NCI-H2196 treated with DMSO at 0.1 percent for 48 hours (cell line): ENCODE measurements around the gene PPP1R1A.

Source experiments
- DNase-seq: peaks from one replicate; lab custom pipeline; 2025; ENCODE audit not compliant: unreplicated experiment; lab: John Stamatoyannopoulos, UW

Gene PPP1R1A, protein sequence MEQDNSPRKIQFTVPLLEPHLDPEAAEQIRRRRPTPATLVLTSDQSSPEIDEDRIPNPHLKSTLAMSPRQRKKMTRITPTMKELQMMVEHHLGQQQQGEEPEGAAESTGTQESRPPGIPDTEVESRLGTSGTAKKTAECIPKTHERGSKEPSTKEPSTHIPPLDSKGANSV

DNA sequence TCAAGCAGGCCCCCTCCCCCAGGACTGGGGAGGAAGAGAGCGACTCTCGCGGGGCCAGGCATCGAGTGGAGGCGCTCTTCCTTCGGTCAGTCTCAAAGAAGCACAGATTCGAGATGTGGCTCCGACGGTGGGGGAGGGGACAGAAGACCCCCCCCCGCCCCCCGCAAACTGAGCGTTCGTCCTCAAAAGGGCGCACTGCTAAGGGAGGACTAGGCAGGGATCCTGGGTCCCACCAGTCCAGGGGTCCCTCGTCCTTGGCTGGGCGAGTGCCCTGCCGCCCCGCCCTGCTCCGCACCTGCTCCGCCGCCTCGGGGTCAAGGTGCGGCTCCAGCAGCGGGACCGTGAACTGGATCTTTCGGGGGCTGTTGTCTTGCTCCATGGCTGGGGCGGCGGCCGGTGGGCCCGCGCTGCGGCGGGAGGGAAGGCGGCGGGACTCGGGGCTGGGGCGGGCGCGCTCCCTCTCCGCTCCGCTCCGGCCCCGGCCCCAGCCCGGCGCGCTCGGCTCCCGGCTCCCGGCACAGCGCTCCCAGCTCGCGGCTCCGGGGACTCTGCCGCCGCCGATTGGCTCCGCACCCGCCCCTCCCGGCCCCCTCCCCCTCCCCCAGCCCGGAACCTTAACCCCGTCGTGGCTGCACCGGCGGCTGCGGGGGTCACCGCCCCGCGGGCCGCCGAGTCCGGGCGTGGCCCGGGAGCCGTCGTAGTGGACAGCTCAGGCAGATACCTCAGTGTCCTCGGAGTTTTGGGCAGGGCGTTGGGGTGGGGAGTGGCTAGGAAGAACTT lies at the start of gene PPP1R1A:
Gene PPP1R1A (minus strand): TSS at position 550 of the 780 bp plus-strand sequence. CDS start 171 bp downstream, at position 379.
- DNase-seq, result no peak

DNA sequence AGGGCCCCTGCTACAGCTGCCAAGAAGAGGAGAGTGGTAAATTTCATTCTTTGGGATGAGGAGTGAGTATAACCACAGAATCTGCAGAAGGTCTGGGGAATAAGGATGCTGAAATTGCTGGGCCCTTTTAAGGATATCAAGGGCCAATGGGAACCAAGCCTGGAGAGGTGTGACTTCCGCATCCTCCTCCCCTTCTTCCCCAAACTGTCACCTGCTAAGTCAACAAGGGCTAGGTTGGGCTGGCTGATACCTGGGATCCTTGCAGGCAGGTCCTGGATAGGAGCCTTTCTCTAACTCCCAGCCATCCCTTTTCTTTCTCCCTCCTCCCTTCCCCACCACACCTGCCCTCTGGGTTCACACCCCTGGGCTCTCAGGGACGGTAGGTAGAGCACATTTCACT lies 46.3 kb upstream of the PPP1R1A start, which contains the start of gene LACRT:
Gene LACRT (minus strand): TSS at position 101 of the 400 bp plus-strand sequence. CDS start 54 bp downstream, at position 47.
- DNase-seq, result no peak

DNA sequence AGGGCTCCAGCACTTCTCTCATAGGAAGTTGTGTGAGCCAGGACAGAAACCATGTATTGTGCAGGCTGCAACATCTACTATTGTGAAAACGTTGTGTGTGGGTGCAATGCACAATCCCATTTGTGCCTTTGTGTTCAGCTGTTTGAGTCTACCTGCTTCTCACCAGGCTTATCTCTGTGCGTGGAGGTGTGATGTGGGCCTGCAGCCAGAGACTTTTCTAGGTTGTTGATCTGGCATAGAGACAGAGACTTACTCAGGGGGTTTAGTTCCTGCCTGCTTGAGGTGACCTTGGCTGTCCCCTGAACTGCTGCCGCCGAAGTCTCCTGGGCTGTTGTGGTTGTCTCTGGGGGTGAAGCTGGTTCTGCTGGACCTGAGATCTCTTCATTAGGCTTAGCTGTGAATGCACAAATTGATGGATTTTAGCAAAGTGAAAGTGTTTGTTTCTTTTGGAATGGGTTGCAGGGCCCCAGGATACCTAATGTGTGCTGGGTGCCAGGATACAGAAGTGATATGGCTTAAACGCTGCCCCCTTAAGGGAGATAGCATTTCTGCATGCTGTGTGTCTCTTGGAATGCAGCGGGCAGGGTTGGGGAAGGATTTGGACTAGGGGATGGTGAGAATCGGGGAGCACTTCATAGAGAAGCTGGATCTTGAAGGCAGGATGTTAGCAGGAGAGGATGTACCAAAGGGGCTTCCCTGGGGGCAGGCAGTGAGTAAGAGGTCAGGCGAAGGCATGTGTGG lies 43.7 kb upstream of the PPP1R1A start:
- no peak for DNase-seq

DNA sequence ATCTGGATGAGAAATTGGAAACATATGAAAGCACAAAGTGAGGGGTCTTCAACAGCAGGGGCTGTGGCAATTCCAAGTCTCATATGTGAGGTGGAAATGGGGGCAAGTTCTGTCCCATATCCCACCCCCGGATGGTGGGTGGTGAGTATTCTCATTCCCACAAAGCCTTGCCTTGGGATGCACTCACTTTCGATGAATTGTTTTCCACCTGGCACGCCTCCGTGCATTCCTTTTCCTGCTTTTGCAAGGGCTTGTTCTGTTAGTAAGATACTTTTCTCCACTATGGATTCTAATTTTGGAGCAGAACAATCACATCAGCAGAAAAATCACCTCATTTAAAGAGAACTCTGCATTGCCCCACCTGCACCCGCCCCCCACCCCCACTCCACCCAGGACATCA lies 43.1 kb upstream of the PPP1R1A start:
- no peak for DNase-seq

DNA sequence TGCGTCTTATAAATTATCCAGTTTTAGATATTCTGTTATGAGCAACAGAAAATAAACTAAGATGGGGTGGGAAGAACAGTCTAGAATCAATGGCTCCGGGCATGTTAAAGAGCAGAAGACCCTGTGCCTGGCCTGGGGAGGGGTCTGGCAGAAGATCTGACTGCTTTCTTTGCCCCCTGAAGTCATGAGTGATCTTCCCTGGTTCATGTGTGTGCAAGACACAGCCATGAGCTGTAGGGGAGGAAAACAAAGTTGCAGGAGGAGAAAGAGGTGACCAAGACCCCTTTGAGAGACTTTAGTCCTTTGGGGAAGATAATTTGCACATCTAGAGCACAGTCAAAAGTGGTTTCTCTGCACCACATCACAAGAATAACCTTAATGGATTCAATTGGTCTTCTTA lies 41.5 kb upstream of the PPP1R1A start:
- no peak for DNase-seq

DNA sequence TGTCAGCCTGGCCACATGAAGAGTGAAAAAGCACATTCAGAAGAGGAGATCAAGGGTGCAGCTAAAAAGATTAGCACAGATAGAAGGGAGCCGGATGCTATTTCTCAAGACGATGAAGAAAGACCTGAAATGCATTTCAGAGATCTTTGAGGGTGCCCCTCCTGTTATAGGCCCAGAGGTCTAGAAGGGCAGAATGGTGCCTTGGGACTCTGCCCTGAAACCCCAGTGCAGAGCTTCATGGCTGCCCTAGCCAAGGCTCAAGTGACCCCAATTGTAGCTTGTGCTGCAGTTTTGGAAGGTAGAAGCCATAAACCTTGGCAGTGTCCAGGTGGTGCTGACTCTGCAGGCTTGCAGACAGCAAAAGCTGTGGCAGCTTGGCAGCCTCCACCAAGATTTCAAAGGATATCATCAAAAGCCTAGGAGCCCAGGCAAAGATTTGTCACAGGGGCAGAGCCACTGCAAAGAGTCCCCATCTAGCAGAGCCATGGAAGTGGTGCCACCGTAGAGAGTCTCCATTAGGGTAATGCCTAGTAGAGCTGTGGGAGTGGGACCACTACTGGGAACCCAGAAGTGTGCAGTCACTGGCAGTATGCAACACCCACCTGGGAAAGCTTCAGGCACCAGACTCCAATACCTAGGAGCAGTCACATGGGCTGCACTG lies 39.9 kb upstream of the PPP1R1A start:
- no peak for DNase-seq

DNA sequence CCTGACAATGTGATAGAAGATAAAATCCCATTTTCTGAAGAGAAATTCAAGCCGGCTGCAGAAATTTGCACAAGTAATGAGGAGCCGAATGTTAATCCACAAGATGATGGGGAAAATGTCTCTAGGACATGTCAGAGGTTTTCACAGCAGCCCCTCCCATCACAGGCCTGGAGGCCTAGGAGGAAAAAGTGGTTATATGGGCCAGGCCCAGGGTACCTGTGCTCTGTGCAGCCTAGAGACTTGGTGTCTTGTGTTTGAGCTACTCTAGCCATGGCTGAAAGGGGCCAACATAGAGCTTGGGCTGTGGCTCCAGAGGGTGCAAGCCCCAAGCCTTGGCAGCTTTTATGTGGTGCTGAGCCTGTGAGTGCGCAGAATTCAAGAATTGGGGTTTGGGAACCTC lies 38.8 kb upstream of the PPP1R1A start:
- no peak for DNase-seq

DNA sequence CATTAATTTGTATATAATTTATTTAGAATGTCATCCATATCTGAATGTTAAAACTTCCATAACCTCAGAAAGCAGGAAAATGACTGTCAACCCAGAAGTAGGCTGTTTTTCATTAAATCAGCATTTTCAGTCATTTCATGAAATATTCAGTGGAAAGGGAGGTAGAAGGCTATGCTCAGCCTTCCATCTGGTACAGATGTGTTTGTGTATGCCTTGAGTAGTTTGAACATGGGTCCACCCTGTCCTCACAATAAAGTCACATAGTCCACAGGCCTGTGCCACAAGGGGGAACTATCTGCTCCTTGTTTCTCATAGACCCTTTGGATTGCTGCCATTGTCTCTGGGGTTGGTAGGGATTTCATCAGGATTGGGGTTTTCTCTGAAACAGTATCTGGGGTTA lies 37.1 kb upstream of the PPP1R1A start:
- DNase-seq, result no peak

DNA sequence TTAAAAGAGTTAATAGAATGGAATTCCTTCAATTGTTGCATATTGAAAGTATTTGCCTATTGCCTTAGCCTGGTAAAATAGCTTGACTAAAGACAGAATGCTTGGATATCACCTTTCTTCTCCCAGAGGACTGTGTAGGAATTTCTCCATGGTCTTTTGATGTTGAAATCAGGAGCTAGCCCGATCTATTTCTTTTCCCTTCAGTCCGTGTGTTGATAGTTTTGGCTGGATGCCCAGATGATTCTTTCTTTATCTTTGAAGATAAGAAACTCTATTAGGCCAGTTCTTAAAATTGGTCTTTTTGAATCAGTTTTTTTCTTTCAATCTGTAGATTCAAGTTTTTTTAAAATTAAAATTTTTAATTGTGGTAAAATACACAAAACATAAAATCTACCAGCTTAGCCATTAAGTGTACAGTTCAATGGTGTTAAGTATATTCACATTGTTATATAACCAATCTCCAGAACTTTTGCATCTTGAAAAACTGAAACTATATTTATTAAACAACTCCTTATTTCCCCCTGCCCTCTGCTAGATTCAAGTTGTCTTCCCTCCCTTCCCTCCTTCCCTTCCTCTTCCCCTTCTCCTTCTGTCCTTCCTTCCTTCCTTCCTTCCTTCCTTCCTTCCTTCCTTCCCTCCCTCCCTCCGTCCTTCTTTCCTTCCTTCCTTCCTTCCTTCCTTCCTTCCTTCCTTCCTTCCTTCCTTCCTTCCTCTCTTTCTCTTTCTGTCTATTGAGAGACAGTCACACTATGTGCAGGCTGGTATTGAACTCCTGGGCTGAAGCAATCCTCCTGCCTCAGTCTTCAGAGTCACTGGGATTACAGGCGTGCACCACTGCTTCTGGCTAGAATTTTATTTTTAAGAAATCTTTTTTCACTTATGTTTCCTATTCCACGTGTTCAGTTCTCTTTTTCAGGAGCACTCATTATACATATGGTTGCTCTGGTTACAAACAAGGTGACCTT lies 36.1 kb upstream of the PPP1R1A start:
- DNase-seq, result no peak

DNA sequence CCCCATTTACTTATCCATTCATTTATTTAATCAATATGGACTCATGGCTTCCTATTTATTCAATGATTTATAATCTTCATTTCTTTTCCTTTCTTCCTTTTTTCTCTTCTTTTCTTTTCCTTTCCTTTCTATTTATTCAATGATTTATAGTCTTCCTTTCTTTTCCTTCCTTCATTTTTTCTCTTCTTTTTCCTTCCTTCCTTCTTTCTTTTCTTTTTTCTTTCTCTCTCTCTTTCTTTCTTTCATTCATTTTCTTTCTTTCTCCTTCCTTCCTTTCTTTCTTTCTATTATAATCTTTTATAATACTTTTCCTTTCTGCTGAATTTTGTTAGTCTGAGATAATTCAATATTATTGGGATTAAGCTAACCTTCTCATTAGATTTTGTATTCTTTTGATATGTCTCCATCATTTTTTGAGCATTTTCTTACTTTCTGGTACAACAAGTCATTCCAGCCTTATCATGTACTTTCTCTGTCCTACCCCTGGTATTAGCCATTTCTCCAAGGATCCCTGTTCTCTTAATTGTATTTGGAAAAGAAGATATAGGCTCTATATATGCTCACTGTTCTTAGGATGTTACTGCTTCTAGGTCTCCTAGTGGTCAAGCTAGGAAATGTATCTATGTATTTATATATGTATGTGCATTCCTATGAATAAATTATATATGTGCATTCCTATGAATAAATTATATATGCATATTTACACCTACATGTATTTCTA lies 34.2 kb upstream of the PPP1R1A start:
- no peak for DNase-seq

DNA sequence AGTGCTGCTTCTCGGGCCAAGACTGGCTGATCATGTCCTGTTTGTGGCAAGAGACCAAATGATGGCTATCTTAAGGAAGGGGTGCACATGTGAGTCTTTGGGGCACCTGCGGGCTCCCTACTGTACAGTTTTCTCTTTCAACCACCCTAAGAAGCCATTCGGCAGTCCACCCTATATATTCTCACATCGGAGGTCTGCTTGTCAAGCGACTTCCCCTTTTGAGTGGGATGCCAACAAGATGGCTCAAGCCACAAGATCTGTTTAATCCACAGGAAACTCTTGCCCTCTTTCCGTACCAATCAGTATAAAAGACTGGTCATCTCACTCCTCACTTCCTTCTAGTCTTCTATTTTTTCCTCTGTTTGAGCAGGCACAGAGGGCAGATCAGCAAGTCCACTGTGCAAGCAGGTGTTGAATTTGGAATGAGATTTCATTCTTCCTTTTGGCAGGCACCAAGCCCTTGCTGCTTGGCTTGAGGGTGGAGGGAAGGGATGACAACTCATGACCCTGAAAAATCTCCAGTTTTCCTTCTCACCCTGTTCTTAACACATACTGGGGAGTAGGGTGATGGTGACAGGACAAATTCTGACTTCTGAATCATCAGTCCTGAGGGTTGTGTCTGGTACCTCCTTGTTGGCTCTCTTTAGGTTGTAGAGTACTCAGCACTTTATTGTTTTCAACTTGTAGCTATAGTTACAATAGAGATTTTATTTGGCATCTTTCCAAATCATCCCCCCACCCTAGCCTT lies 28.6 kb upstream of the PPP1R1A start:
- DNase-seq, result no peak

DNA sequence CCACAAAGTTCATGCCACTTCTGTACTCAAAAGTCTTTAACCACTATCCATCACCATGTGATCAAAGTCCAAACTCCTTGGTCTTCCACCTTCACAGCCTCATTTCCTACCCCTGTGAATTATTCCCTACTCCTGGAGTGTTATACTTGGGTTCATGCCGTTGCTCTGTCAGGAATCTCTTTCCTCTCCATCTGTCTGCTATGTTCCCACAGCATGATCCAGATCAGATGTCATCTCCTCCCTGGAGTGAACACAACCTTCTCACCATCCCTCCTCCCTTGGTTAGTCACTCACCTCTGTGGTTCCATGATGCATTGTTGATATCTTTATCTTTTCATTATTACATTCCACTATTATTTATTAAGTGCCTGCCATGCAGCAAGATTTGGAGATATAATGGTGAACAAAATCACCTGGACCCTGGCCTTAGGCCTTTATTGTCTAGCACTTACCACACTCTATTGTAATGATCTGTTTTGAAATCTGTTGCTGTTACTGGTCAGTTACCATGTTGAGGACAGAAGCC lies 23.8 kb upstream of the PPP1R1A start:
- no peak for DNase-seq

DNA sequence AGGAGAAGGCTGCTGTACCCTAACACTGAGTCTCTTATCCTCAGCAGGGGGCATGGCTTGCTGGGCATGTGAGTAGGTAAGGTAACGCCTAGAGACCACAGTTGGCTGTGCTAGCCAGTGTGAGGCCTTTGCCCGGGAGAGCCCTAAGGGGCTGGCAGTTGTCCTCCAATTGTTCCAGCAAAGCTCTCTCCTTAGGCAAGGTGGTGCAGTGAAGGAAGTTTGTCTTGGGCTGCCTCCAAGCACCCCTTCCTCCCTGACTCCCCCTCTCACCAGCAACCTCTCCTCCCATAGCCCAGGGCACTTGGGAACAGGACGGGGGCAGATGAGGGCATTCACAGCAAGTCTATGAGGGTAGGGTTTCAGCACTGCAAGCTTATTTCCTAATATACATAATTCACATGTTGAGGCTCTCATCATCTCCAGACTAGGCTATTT lies 23.3 kb upstream of the PPP1R1A start:
- DNase-seq, result no peak

DNA sequence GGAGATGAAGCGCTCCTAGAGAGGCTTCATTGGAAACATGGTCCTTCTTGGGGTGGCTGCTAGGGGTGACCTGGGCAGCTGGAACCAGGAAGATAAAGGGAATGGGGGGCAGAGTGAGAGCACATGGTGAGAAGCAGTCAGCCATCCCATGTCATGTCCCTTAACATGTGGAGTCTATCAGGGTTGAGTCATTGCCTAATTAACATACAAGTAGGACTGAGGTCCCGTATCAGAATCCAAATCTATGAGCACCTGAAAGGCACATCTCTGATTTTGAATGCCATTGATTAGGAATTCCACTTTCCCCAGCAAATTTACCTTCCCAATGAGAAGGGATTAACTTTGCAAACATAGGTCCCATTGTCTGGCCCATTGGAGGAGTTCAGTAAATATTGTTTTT lies 20.3 kb upstream of the PPP1R1A start:
- DNase-seq, result no peak

DNA sequence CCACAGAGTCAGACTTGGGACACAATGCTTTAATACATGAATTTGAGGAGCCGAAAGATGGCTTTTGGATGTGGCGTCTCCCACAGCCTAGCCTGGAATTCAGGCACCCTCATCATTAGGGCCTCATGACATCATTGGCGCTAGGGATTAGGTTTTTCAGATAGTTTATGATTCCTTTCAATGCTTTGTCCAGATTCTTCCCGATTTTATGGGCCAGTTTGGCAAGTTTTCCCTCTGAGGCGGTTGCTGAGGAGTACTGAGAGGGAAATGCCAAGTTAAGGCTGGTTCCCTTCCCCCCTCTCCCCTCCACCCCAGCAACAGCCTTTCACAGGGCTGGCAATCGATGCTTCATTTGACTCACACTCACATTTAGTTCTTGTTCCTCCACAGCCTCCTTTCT lies 19.7 kb upstream of the PPP1R1A start:
- DNase-seq, result no peak

DNA sequence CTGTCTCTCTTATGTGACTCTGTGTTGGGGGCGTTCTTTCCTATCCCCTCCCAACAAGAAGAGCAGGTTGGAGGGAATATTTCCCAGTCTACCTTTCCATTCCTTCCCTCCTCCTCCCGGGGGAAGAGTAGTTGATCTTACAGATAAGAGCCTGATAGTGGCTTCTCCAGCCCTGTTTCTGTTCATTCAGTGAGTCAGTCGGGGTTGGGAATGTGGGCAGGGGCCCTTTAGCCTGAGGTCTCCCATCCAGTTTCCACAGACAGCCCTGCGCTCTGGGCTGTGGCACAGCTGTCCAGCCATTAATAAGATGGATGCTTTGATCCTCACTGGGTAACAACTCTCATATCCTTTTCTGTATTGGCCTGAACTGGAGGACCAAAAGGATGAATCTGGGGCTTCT lies 18.1 kb upstream of the PPP1R1A start:
- no peak for DNase-seq

DNA sequence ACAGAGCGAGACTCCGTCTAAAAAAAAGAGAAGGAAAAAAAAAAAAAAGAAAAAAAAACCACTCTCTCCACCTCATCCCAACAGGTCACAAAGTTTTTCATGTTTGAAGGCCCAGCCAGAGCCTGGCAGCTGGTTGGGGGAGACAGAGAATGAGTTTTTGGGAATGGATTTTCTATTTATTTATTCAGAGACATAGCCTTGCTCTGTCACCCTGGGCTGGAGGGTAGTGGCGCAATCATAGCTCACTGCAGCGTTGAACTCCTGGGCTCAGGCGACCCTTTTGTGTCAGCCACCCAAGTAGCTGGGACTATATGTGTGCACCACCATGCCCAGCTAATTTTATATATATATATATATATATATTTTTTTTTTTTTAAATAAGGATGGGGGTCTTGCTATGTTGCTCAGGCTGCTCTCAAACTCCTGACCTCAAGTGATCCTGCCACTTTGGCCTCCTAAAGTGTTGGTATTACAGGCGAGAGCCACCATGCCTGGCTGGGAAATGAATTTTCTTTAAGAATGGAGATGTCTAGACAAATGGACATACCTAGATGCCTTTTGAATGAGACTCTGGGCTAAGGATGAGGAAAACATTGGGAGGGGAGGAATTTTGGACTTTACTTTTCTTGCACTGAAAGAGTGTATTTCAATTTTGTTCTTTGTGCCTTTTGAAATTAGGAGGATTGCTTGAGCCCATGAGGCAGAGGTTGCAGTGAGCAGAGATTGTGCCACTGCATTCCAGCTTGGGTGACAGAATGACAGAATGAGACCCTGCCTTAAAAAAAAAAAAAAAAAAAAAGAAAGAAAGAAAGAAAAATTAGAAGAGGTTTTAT lies 16.9 kb upstream of the PPP1R1A start:
- no peak for DNase-seq

DNA sequence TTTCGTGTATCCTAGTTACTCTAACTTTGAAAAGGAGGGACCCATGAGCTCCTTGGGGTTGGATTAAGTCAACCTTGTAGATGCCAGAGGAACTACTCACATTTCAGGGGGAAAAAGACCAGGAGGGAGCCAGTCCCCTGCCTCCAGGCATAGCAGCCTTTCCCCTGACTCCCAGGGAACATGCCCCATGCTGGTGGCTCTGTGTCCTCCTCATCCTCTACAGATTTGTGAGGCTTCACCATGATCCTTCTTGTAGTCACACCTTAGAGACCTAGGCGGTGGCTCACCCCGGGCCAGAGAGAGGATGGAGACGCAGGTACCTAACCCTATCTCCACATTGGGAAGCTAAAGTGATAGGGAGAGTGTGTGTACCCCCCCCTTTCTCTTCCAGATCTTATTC lies 16.0 kb upstream of the PPP1R1A start:
- DNase-seq, result no peak
